ENCODE measurements around the gene TEX11.

DNA sequence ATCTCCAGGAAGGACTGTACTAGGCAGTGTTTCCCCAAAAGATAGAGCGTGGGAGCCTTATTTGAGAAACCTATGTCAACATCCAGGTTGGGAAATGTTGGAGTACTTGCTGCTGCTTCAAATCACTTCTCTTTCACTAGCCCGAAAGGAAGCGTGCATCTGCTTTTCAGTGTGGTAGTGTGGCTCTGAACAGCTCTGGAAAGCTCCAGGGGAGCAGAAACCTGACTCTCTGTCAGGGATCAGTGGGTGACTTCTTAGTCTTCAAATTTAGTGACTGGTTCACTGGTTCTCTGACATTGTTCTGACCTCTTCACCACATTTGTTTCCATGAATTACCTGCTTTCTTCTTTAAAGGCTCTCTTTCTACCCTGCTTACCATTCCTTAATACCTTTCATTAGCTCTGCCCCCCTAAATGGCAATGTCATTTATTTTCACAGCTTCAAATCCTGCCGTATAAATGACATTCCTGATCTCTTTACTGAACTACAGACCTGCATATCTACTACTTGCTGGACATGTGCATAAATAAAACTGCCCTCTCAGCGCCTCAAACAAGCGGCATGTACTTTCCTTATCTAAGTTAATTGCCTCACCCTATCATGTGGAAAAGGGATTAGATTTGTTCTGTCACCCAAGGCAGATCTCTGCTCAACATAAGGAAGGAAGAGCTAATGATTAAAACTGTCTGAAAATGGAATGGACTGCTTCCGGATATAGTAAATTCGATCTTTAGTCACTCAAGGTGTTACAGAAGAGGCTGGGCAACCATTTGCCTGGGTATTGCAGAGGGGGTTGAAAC lies 426.8 kb downstream of the TEX11 start:
- TF ChIP-seq, protein P1, sequence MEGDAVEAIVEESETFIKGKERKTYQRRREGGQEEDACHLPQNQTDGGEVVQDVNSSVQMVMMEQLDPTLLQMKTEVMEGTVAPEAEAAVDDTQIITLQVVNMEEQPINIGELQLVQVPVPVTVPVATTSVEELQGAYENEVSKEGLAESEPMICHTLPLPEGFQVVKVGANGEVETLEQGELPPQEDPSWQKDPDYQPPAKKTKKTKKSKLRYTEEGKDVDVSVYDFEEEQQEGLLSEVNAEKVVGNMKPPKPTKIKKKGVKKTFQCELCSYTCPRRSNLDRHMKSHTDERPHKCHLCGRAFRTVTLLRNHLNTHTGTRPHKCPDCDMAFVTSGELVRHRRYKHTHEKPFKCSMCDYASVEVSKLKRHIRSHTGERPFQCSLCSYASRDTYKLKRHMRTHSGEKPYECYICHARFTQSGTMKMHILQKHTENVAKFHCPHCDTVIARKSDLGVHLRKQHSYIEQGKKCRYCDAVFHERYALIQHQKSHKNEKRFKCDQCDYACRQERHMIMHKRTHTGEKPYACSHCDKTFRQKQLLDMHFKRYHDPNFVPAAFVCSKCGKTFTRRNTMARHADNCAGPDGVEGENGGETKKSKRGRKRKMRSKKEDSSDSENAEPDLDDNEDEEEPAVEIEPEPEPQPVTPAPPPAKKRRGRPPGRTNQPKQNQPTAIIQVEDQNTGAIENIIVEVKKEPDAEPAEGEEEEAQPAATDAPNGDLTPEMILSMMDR (IDR thresholded peaks at IDR 0.05), result no peak
- TF ChIP-seq EP300 (IDR thresholded peaks at IDR 0.05), result no peak
